Heart right ventricle (tissue), 16 donors: ENCODE results near the gene ERLEC1. TPM values are rescaled to one million over a fixed set of nuclear protein-coding genes. Genes with fewer than 3 reads are reported as not detected.
"Not testable (repeated sequence)": the region's sequence is repeated elsewhere in the genome, so short reads cannot be mapped to it uniquely, and the experiment has no call there.

Experiments used
- ATAC-seq, 8 donors: fragments of 200-7000 bp; cut with Tn5 transposase; one replicate each; pipeline ENCODE4 v1.9.1; 2020; ENCODE audit warnings: mild to moderate bottlenecking in 8 of 8, moderate library complexity in 8 of 8, moderate number of reproducible peaks in 1 of 8
- DNase-seq, 2 donors: peaks; one replicate each; pipeline ENCODE4 v3.0.0-alpha.2; 2020
- H3K27ac ChIP-seq, 10 donors: fragments of 200-600 bp; sonication (generic) in 2 of 10; one replicate each; pipeline versions ENCODE4 v1.5.0 to v1.8.0; 2020 to 2022; ENCODE audit warnings: mild to moderate bottlenecking in 3 of 10
- H3K27me3 ChIP-seq, 7 donors: fragments of 200-600 bp; one replicate each; pipeline ENCODE4 v1.8.0; 2021 to 2022; ENCODE audit warnings: mild to moderate bottlenecking in 2 of 7
- H3K36me3 ChIP-seq, 9 donors: fragments of 200-600 bp; sonication (generic) in 1 of 9; one replicate each; pipeline versions ENCODE4 v1.5.0 to v1.8.0; 2020 to 2022; ENCODE audit warnings: mild to moderate bottlenecking in 2 of 9
- H3K4me1 ChIP-seq, 9 donors: fragments of 200-600 bp; sonication (generic) in 1 of 9; one replicate each; pipeline versions ENCODE4 v1.5.0 to v1.8.0; 2020 to 2022; ENCODE audit warnings: mild to moderate bottlenecking in 4 of 9
- H3K4me3 ChIP-seq, 10 donors: fragments of 200-600 bp; sonication (generic) in 2 of 10; one replicate each; pipeline versions ENCODE4 v1.5.0 to v1.8.0; 2020 to 2022; ENCODE audit warnings: mild to moderate bottlenecking in 7 of 10, moderate library complexity in 2 of 10
- H3K9me3 ChIP-seq, 11 donors: fragments of 200-600 bp in 10 of 11; sonication (generic) in 2 of 11; one replicate each; pipeline versions ENCODE4 v1.5.0 to v1.8.0; 2013 to 2022; ENCODE audit warnings: mild to moderate bottlenecking in 2 of 11, control low read depth in 1 of 11, moderate library complexity in 1 of 11
- WGBS, 2 donors: extraction: QIAGEN DNeasy Blood & Tissue Kit; methylation state at CpG; one replicate each; pipeline ENCODE4 v1.1.7; 2013; ENCODE audit warnings: inconsistent platforms in 1 of 2; 5-methylcytosine and 5-hydroxymethylcytosine counted together
- intact Hi-C, 10 donors: fragments of 100-400 bp; cut with DNase I; formaldehyde crosslinking; loops; one replicate each; pipeline versions ENCODE4 v1.11.1 to v1.14.2; 2022
- polyA plus RNA-seq, 2 donors: library from polyadenylated mRNA; stranded (reverse); fragments of 200-250 nt; gene quantifications; one replicate each; pipeline ENCODE4 v1.2.3, GENCODE V29; 2013
- total RNA-seq, 10 donors: library from RNA; stranded (reverse); fragmentation: NEBNext Ultra II Directional in 3 of 10; extraction: Animal tissue kit (Norgen Biotek cat#: 25700) in 3 of 10; gene quantifications; one replicate each; pipeline versions ENCODE4 v1.2.1 to v1.2.4, GENCODE V29; 2021 to 2023
- TF ChIP-seq, protein P1 (sequence below), 9 donors: fragments of 200-600 bp; sonication (generic) in 2 of 9; IDR thresholded peaks; one replicate each; pipeline versions ENCODE4 v1.5.0 to v1.8.0; 2021 to 2022; ENCODE audit warnings: antibody characterized with exemption in 9 of 9, mild to moderate bottlenecking in 5 of 9, moderate library complexity in 1 of 9
- donor health status: Arrhythmogenic right ventricular cardiomyopathy.
- donor health status: ischemic (EF 13 %, LVEDD 7.1; RV severe dilation, severe dysfunction).
- donor health status: healthy with polysubstance abuse.
- donor health status: DM: no; HTN: yes; CAD: no.
- donor health status: DM: no; HTN: no; CAD: no.
- donor health status: ischemic (EF 25% LVEDD 6.9; RV normal size, moderate dysfunction).
- donor health status: ischemic (EF 25% LVEDD 5.7; RV mildly dilated, moderate dysfunction).
- donor health status: healthy.
- donor health status: DM: yes; HTN: yes; CAD: no.
- donor health status: Ischemic cardiomyopathy.
- donor health status: ischemic (EF 35%, LVEDD 5.7; RV mildly dilated, moderate dysfunction).
- donor health status: nonischemic (EF 11% LVEDD 7.7; RV severe dilation, severe dysfunction).
- donor health status: DM: yes; HTN: yes; CAD: no.
- donor health status: PGD.
- donor health status: ischemic (EF 29% LVEDD 5.4; RV normal size, mild dysfunction).
- donor health status: nonischemic (EF 23%, LVEDD 6.1; RV moderate dilation, normal function).

The ERLEC1 gene
- total and polyA plus RNA-seq, 12 donors: 12.6 to 48.1 (median 37.0) TPM

DNA sequence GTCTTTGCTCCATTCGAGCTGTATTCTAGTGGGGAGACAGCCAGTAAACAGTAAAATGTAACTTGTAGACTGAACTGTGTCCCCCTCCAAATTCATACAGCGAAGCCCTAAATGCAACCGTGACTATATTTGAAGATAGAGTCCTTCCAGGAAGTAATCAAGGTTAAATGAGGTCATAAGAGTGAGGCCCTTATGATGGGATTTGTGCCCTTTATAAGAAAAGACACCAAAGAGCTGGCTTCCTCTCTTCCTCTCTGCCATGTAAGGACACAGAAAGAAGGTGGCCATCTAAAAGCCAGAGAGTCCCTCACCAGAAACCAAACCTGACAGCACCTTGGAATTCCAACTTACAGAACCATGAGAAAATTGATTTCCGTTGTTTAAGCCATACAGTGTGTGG, 41.5 kb downstream of the ERLEC1 start:
- Histone ChIP-seq H3K4me3 (no peak overlapping the region), H3K27me3 (no peaks in the 10 kb centered on the region), H3K9me3 (peaks cover 0 to 9% (median 0%) of the 10 kb centered on the region in 11 donors), H3K27ac (peak overlapping the region in 7 of 10 donors; percentile 15 to 76 (median 59)), H3K4me1 (peaks cover 0 to 25% (median 20%) of the 10 kb centered on the region in 9 donors), H3K36me3 (peaks cover 0 to 15% (median 0%) of the 10 kb centered on the region in 9 donors)
- no peak for ATAC-seq
- 93 to 94% methylated on average over 4 of the region's 4 CpGs for WGBS, 2 donors
- intact Hi-C loops: no loop called here
- TF ChIP-seq, protein P1, sequence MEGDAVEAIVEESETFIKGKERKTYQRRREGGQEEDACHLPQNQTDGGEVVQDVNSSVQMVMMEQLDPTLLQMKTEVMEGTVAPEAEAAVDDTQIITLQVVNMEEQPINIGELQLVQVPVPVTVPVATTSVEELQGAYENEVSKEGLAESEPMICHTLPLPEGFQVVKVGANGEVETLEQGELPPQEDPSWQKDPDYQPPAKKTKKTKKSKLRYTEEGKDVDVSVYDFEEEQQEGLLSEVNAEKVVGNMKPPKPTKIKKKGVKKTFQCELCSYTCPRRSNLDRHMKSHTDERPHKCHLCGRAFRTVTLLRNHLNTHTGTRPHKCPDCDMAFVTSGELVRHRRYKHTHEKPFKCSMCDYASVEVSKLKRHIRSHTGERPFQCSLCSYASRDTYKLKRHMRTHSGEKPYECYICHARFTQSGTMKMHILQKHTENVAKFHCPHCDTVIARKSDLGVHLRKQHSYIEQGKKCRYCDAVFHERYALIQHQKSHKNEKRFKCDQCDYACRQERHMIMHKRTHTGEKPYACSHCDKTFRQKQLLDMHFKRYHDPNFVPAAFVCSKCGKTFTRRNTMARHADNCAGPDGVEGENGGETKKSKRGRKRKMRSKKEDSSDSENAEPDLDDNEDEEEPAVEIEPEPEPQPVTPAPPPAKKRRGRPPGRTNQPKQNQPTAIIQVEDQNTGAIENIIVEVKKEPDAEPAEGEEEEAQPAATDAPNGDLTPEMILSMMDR (IDR thresholded peaks at IDR 0.05): no peak
- DNase-seq: no peak

DNA sequence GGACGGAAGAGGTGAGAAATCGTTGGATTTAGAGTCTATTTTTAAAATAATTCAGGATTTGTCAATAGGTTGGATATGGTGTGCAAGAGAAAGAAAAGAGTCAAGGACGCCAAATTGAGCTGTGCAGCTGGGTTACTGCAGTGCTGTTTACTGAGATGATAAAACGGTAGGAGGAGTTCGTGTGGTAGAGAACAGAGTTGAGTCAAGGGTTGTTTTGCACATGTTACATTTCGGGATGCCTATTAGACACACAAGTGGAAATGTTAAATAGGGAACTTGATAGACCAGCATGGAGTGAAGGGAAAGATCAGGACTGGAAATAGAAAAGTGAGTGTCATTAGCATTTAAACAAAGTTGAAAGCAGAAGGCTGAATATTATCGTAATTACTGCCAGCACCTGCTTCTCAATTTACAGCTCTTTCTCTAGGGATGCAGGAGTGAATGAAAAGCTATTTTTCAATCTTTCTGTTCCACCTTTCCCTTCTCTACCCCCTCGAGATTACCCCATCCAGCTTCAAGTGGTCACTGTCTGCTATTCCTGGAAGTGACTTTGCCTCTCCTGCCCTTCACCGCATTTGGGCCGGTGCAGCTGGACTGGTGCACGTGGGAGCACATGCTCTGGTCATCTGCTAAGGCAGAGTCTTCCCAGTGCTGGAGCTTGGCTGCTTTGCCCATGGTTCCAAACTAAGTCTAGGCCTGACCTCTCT, 42.6 kb downstream of the ERLEC1 start:
- peak; percentile 35 to 56 for DNase-seq
- peaks cover 0 to 18% (median 0%) of the 10 kb centered on the region in 9 donors for H3K36me3 ChIP-seq
- WGBS, 2 donors: 66 to 78% methylated on average over 11 of the region's 11 CpGs
- H3K4me1 ChIP-seq: peaks cover 0 to 25% (median 20%) of the 10 kb centered on the region in 9 donors
- peak in 7 of 8 donors; percentile 28 to 78 (median 57) for ATAC-seq
- TF ChIP-seq, protein P1 (IDR thresholded peaks at IDR 0.05): no peak
- peaks cover 0 to 9% (median 0%) of the 10 kb centered on the region in 11 donors for H3K9me3 ChIP-seq
- intact Hi-C loops: no loop called here
- H3K27me3 ChIP-seq: no peaks in the 10 kb centered on the region
- peak overlapping the region in 6 of 10 donors; percentile 0 to 76 (median 38) for H3K27ac ChIP-seq
- no peak overlapping the region for H3K4me3 ChIP-seq

DNA sequence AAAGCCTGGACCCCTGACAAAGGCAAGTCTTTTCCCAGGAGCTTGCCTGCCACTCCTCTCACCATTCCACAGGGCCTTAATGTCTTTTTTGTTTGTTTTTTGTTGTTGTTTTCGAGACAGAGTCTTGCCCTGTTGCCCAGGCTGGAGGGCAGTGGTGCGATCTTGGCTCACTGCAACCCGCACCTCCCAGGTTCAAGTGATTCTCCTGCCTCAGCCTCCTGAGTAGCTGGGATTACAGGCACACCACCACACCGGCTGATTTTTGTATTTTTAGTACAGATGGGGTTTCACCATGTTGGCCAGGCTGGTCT, 43.1 kb downstream of the ERLEC1 start:
- 85 to 97% methylated on average over 4 of the region's 4 CpGs for WGBS, 2 donors
- H3K4me3 ChIP-seq, H3K9me3 ChIP-seq, ATAC-seq, DNase-seq, intact Hi-C loops, H3K27me3 ChIP-seq: not testable (repeated sequence)
- Histone ChIP-seq H3K36me3 (peaks cover 0 to 18% (median 0%) of the 10 kb centered on the region in 9 donors), H3K27ac (peak overlapping the region in 6 of 10 donors; percentile 0 to 76 (median 38)), H3K4me1 (peaks cover 0 to 25% (median 20%) of the 10 kb centered on the region in 9 donors)

DNA sequence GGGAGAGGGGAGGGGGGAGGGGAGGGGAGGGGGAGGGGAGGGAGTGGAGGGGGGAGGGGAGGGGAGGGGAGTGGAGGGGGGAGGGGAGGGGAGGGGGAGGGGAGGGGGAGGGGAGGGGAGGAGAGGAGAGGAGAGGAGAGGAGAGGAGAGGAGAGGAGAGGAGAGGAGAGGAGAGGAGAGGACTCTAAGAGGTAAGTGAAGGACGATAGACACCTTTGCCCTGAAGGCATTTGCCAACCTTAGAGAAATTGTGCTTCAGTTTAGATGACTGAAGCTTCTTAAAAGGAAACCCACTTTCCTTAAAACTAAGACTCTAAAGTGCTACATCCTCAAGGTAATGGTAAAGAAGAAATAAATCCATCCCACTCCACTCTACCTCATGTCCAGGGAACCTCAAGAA, 53.7 kb downstream of the ERLEC1 start:
- WGBS, 2 donors: 43 to 74% methylated on average over 1 of the region's 1 CpG
- no peaks in the 10 kb centered on the region for H3K27me3 ChIP-seq
- no peak overlapping the region for H3K27ac ChIP-seq
- DNase-seq (no peak), ATAC-seq (no peak)
- peaks cover 0 to 5% (median 0%) of the 10 kb centered on the region in 9 donors for H3K4me1 ChIP-seq
- H3K36me3 ChIP-seq: peaks cover 0 to 7% (median 0%) of the 10 kb centered on the region in 9 donors
- peaks cover 0 to 6% (median 0%) of the 10 kb centered on the region in 11 donors for H3K9me3 ChIP-seq
- TF ChIP-seq, protein P1 (IDR thresholded peaks at IDR 0.05): no peak
- intact Hi-C loops: no loop called here
- H3K4me3 ChIP-seq: no peak overlapping the region

DNA sequence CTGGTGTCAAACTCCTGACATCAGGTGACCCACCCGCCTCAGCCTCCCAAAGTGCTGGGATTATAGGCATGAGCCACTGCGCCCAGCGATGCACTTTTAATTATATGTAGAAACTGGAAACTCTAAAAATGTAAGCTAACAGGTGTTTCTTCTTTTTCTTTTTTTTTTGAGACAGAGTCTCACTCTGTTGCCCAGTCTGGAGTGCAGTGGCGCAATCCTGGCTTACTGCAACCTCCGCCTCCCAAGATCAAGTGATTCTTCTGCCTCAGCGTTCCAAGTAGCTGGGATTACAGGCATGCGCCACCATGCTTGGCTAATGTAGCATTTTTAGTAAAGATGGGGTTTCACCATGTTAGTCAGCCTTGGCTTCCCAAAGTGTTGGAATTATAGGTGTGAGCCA, 54.8 kb downstream of the ERLEC1 start:
- ATAC-seq, H3K4me1 ChIP-seq, H3K27ac ChIP-seq, H3K4me3 ChIP-seq, H3K36me3 ChIP-seq, H3K9me3 ChIP-seq, DNase-seq, intact Hi-C loops, H3K27me3 ChIP-seq: not testable (repeated sequence)
- 97 to 99% methylated on average over 7 of the region's 7 CpGs for WGBS, 2 donors
